HCT116 (cell line): Measurements from ENCODE around the gene CROCC.

ENCODE experiments used
- ATF3 ChIP-seq: IDR thresholded peaks from 2 replicates; pipeline ENCODE4 v1.6.1; 2012
- CTCF ChIP-seq, 3 experiments: fragments of 200-600 bp in 1 of 3; sonication (generic) in 1 of 3; IDR thresholded peaks in 2 of 3; conservative IDR thresholded peaks in 1 of 3; 2 replicates each; pipeline ENCODE4 v1.5.1; 2012 to 2017; ENCODE audit warnings: low read depth in 2 of 3, low read length in 2 of 3, antibody characterized with exemption in 1 of 3, borderline replicate concordance in 1 of 3, control low read depth in 1 of 3, mild to moderate bottlenecking in 1 of 3, mixed read lengths in 1 of 3, mixed run types in 1 of 3, moderate library complexity in 1 of 3; ENCODE audit not compliant: insufficient read depth in 1 of 3
- EGR1 ChIP-seq: IDR thresholded peaks from 2 replicates; pipeline ENCODE4 v1.6.1; 2012; ENCODE audit warnings: low read depth
- EZH2 ChIP-seq: fragments of 200-600 bp; sonication (generic); IDR thresholded peaks from 2 replicates; pipeline ENCODE4 v1.6.1; 2017; ENCODE audit warnings: antibody characterized with exemption, mixed run types
- EZH2phosphoT487 ChIP-seq: fragments of 200-600 bp; IDR thresholded peaks from 2 replicates; pipeline ENCODE4 v1.6.1; 2018; ENCODE audit warnings: antibody characterized with exemption, borderline replicate concordance
- JUND ChIP-seq: IDR thresholded peaks from 2 replicates; pipeline ENCODE4 v1.6.1; 2012
- POLR2A ChIP-seq: IDR thresholded peaks from 2 replicates; pipeline ENCODE4 v1.7.0; 2011; ENCODE audit warnings: borderline replicate concordance; ENCODE audit not compliant: insufficient read depth, insufficient read length; ENCODE audit errors: extremely low read depth
- POLR2AphosphoS5 ChIP-seq: IDR thresholded peaks from 2 replicates; pipeline ENCODE4 v1.6.1; 2011; ENCODE audit warnings: mild to moderate bottlenecking, low read depth, low read length, moderate library complexity
- REST ChIP-seq: IDR thresholded peaks from 2 replicates; pipeline ENCODE4 v1.6.1; 2012; ENCODE audit warnings: low read depth
- YY1 ChIP-seq: IDR thresholded peaks from 2 replicates; pipeline ENCODE4 v1.6.1; 2011; ENCODE audit warnings: low read length, low read depth, moderate library complexity, mild to moderate bottlenecking; ENCODE audit not compliant: insufficient replicate concordance; ENCODE audit errors: extremely low read depth
- ZBTB33 ChIP-seq: IDR thresholded peaks from 2 replicates; pipeline ENCODE4 v1.6.1; 2011; ENCODE audit warnings: mild to moderate bottlenecking, low read length, moderate library complexity; ENCODE audit not compliant: insufficient replicate concordance; ENCODE audit errors: extremely low read depth
- ZNF274 ChIP-seq: fragments of 200-500 bp; sonication (Bioruptor generic); IDR thresholded peaks from 2 replicates; pipeline ENCODE4 v1.6.1; 2014; ENCODE audit warnings: mild to moderate bottlenecking, low read depth, low read length, inconsistent platforms

GRCh38 chr1:17001760-17002523 is 80.2 kb downstream of the CROCC start:
- TF ChIP-seq POLR2AphosphoS5 (no peak), CTCF (IDR thresholded peaks at IDR 0.05 in 2 of 3, conservative IDR thresholded peaks at IDR 0.05 in 1 of 3; ENCODE audit: borderline replicate concordance in 1 of 3, insufficient read depth in 1 of 3, low read depth in 2 of 3, low read length in 2 of 3) (no peak), ZBTB33 (no peak), YY1 (no peak), POLR2A (no peak), ZNF274 (no peak), REST (no peak), EZH2phosphoT487 (no peak), EGR1 (no peak), EZH2 (no peak), JUND (no peak), ATF3 (no peak)
